ENCODE results near the gene FOCAD.

DNA sequence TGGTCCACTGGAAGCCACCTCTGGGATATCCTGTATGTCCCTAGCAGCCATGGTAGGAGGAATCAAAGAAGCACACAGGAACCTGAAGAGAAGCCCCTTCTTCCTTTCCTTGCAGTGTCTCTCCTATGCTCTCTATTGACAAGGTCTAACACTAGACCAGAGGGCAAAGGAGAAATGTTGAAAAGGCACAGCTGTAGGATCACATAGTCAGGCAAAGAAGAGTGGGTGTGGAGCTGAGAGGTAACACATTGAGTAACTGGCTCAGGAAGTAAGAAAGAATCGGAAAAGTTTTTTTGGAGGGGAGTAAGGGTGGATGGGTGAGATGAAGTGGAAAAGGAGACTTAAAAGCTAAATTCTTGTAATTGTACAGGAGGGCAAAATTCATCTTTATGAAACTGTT, 100.1 kb downstream of the FOCAD start:
- TF ChIP-seq, protein P1, sequence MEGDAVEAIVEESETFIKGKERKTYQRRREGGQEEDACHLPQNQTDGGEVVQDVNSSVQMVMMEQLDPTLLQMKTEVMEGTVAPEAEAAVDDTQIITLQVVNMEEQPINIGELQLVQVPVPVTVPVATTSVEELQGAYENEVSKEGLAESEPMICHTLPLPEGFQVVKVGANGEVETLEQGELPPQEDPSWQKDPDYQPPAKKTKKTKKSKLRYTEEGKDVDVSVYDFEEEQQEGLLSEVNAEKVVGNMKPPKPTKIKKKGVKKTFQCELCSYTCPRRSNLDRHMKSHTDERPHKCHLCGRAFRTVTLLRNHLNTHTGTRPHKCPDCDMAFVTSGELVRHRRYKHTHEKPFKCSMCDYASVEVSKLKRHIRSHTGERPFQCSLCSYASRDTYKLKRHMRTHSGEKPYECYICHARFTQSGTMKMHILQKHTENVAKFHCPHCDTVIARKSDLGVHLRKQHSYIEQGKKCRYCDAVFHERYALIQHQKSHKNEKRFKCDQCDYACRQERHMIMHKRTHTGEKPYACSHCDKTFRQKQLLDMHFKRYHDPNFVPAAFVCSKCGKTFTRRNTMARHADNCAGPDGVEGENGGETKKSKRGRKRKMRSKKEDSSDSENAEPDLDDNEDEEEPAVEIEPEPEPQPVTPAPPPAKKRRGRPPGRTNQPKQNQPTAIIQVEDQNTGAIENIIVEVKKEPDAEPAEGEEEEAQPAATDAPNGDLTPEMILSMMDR (IDR thresholded peaks at IDR 0.05): no peak
- no peak for TF ChIP-seq EZH2 (IDR thresholded peaks at IDR 0.05; ENCODE audit: borderline replicate concordance, insufficient read depth, low read depth, low read length, poor library complexity, severe bottlenecking)
